Astrocyte of the cerebellum (primary cell): ENCODE results near the gene GMNC.

Experiments
- DNase-seq: peaks from one replicate; pipeline ENCODE4 v3.0.0-alpha.2; 2011; ENCODE audit warnings: low read depth
- H3K4me3 ChIP-seq: 2 replicates; pipeline ENCODE4 v1.5.1; 2011; ENCODE audit warnings: mild to moderate bottlenecking, low read depth, low read length, moderate library complexity
- in situ Hi-C: cut with HindIII; loops from 2 replicates; pipeline ENCODE4 v1.10.0; 2017; ENCODE audit warnings: low sequenced_read_pairs
- TF ChIP-seq, protein P1 (sequence below): IDR thresholded peaks from 2 replicates; pipeline ENCODE4 v1.5.1; 2012; ENCODE audit warnings: low read length, low read depth, moderate library complexity, mild to moderate bottlenecking; ENCODE audit errors: missing control alignments

GMNC gene

DNA sequence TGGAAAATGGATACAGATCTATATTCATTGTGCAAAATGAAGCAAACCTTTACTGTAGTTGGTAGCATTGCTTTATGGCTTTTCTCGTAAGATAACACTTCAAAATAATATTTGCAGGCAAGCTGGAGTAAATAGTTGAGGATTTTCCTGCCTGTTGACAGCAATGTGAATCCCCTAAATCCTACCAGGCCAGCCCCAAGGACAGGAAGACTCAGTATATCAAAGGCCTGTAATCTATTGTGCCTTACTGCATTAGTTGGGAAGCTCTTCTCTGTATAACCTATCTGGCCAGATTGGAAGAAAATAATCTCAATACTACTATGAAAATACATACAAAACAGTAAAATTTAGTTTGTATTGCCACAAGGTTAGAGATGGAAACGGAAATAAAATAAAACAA lies 4.6 kb upstream of the GMNC start:
- in situ Hi-C loops: no loop called here

DNA sequence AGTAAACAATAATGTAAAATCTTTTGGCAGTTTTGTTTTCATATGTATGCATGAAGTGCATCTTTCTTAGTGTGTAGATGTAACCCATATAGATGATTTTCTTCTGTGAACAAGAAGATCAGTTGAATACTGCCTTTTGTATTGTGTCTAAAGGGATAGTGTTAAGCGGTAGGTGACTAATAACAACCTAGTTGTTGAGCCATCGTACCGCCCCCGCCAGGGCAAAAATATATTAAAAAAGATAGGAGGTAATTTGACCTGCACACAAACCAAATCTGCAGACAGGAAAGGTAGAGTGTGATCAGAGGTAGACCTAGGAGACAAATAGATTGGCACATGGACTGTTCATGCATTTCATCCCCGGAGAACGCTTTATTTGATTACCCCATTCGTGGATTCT lies 3.3 kb upstream of the GMNC start:
- DNase-seq: no peak
- TF ChIP-seq, protein P1, sequence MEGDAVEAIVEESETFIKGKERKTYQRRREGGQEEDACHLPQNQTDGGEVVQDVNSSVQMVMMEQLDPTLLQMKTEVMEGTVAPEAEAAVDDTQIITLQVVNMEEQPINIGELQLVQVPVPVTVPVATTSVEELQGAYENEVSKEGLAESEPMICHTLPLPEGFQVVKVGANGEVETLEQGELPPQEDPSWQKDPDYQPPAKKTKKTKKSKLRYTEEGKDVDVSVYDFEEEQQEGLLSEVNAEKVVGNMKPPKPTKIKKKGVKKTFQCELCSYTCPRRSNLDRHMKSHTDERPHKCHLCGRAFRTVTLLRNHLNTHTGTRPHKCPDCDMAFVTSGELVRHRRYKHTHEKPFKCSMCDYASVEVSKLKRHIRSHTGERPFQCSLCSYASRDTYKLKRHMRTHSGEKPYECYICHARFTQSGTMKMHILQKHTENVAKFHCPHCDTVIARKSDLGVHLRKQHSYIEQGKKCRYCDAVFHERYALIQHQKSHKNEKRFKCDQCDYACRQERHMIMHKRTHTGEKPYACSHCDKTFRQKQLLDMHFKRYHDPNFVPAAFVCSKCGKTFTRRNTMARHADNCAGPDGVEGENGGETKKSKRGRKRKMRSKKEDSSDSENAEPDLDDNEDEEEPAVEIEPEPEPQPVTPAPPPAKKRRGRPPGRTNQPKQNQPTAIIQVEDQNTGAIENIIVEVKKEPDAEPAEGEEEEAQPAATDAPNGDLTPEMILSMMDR: no peak
- in situ Hi-C loops: no loop called here

More for the DNA sequence above, 4.6 kb upstream of the GMNC start:
- no peak overlapping the region for H3K4me3 ChIP-seq
- DNase-seq: no peak
- TF ChIP-seq, protein P1: no peak

DNA sequence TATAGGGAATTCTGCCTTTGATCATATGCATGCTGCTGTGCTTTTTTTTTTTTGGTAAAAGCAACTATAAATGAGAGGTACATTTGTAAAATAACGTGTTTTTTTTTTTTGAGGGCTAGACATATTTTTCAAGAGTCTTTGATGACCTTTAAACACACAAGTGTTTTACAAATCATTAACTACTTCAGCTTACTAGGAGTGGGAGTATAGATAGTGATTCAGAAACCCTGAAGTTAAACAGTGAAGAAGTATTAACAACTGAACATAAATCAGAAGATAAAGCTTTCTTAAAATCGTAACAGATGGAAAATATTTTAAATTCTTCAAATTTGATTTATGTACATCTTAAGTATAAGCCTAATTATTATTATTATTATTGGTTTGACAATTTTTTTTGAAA lies 2.9 kb upstream of the GMNC start:
- in situ Hi-C loops: no loop called here
- no peak overlapping the region for H3K4me3 ChIP-seq
- TF ChIP-seq, protein P1: no peak

More for the DNA sequence above, 3.3 kb upstream of the GMNC start:
- H3K4me3 ChIP-seq: no peak overlapping the region

DNA sequence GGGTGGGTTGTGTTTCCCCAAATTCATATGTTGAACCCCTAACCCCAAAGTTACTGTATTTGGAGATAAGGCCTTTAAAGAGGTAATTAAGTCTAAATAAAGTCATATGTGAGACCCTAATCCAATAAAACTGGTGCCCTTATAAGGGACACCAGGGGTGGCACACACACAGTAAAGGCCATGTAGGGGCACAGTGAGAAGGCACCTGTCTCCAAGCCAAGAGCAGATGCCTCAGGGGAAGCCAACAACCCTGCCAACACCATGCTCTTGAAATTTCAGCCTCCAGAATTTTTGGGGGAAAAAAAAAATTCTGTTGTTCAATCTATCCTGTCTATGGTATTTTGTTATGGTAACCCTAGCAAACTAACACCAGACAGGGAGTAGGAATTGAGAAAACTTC lies 1.5 kb upstream of the GMNC start:
- TF ChIP-seq, protein P1: no peak
- H3K4me3 ChIP-seq: no peak overlapping the region
- no peak for DNase-seq
- in situ Hi-C loops: no loop called here

More for the DNA sequence above, 2.9 kb upstream of the GMNC start:
- no peak for DNase-seq

DNA sequence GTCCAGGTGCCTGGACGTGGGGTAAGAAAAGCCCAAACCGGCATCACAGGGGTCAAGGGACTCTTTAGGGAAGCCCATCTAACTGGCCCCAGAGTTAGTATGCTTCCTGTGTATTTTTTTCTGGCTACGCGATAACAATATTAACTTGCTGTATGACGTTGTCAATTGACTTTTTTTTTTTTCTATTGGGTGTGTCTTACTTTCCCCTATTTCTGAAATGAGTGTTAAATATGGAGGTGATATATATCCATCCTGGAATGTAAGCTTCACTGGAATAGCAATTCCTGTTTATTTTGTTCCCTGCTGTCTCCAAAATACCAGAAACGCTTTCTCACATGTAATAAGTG lies 598 bp upstream of the GMNC start:
- peak overlapping the region; percentile 50 for H3K4me3 ChIP-seq
- TF ChIP-seq, protein P1: no peak
- no peak for DNase-seq
- in situ Hi-C loops: no loop called here

DNA sequence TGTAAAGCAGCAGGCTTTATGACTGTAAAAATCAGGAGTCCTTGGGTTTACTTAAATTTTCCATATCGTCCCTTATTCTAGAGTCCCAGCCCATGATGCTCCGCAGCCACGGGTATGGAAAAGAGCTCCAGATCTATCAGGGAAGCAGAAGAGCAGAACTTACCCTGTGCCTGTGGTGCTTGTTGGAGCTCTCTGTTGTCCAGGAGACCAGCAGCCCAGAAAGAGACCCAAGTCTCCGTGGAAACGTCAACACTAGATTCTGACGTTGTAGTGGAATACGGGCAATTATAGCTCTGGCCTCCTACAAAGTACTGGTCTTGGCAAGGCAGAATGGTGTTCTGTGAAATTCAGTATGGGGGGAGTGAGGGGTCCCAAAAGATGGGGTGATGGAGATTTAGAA lies 2.0 kb downstream of the GMNC start:
- no peak for DNase-seq
- in situ Hi-C loops: no loop called here
- TF ChIP-seq, protein P1: no peak
- H3K4me3 ChIP-seq: no peak overlapping the region

DNA sequence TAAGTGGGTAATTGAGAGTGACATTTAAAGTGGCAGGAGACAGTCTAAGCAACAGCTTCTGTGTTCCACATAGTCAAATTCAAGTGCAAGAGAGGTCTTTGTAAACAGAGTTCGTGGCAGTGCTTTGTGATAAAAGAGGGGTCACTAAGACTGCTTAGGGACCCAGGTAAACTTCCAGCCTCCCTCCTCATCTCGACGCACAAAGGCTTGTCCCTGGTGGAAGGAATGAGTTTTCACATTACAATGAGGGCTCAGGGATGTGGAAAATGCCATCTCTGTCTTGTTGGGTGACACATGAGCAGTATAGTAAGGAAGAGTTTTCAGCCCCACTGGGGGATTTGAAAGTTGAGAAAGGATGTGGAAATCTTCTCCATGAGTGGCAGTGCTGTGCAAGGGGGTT lies 7.3 kb downstream of the GMNC start:
- TF ChIP-seq, protein P1: no peak
- in situ Hi-C loops: no loop called here
- no peak for DNase-seq
- H3K4me3 ChIP-seq: no peak overlapping the region
